Measurements from ENCODE around the gene TNNT2.

DNA sequence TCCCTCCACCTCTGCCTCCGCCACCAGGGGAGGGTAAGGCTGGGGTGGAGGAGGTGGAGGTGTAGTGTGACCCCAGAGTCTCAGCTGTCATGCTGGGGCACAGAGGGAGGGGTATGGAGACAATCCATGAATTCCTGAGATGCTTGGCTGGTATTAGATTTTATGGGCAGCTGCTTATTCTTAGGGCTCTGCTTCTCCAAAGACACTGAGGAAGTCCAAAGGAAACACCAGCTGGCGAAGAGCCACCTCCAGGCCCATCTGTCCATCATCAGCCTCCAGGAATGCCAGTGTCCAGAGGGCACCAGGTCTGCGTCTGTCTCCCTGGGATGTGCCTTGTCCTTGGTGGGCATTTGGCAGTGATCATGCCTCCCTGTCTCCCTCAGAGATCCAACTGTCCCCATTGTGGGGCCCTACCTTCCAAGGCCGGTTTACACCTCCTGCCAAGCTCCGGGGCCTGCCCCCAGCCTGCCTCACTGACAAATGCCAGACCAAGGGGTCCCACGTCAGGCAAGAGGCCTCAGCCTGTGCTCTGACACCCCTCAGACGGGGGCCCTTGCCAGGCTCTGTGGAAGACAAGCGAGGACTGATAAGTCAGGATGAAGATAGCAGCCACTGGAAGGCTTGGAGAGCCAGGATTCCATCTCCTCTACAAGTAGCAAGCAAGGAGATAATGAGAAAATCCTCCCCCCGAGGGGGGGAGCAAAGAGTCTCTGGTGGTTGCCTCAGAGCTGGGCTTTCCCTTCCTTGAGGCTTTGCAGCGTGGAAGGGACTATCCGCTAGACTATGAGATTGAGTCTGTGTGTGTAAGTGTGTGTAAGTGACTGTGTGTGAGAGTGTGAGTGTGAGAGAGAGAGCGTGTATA, 42.5 kb upstream of the TNNT2 start:
- no peak for TF ChIP-seq EZH2phosphoT487 (IDR thresholded peaks at IDR 0.05; ENCODE audit: low read depth)
- TF ChIP-seq, protein P1, sequence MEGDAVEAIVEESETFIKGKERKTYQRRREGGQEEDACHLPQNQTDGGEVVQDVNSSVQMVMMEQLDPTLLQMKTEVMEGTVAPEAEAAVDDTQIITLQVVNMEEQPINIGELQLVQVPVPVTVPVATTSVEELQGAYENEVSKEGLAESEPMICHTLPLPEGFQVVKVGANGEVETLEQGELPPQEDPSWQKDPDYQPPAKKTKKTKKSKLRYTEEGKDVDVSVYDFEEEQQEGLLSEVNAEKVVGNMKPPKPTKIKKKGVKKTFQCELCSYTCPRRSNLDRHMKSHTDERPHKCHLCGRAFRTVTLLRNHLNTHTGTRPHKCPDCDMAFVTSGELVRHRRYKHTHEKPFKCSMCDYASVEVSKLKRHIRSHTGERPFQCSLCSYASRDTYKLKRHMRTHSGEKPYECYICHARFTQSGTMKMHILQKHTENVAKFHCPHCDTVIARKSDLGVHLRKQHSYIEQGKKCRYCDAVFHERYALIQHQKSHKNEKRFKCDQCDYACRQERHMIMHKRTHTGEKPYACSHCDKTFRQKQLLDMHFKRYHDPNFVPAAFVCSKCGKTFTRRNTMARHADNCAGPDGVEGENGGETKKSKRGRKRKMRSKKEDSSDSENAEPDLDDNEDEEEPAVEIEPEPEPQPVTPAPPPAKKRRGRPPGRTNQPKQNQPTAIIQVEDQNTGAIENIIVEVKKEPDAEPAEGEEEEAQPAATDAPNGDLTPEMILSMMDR (IDR thresholded peaks at IDR 0.05; ENCODE audit: low read depth, low read length): no peak

All from OCI-LY3 (cell line).